ENCODE results near the gene DNM2.
"Not testable (repeated sequence)": the region's sequence is repeated elsewhere in the genome, so short reads cannot be mapped to it uniquely, and the experiment has no call there.

The DNM2 gene

GRCh38 chr19:10872546-10873107 is 154.7 kb downstream of the DNM2 start:
- DNase-seq = peak; percentile 50

DNA sequence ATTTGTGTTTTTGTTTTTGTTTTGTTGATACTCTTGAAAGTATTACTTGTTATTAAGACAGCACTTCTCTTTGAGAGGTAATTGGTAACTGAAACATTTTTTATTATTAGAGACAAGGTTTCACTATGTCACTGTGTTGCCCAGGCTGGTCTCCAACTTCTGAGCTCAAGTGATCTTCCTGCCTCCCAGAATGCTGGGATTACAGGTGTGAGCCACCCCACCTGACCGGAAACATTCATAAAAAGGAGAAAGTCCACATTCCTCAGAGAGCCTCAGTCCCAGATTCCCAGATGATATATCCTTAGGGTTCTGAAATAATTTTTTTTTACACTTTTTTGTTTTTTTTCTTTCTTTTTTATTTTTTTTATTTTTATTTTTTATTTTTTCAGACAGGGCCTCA is 156.1 kb downstream of the DNM2 start:
- DNase-seq = no peak

DNA sequence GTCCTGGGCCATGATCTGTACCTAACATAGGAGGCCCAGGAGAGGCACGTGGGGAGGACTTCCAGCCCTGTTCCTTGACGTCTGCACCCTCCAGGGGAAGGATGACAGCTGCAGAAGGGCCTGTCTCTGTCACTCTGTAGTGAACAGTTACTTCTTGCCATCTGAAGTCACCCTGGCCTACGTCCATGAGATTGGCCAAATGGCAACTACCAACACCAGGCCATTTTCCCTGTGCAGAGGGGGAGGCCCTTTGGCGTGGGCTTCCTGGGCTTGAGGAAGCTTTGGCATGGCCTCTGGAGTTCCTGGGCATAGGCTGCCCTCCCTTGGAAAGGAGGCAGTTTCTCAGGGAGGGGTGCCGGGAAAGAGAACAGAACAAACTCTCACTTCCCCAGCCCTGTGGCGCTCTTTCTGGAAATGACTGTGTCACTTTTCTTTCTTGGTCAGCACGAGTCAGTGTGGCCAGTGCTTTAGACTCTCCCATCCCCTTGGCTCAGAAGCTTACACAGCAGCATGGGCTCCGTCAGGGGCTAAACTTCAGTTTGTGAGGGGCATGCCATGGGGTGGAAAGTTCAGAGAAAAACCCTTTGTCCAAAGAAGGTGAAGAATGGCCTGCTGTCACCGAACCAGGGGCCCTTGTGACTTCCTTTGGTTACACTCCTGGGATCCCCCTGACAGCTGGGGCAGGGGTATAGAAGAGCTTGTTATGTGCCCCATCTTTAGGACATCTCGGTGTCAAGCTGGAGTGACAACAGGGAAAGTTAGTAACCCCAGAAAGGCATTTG is 158.8 kb downstream of the DNM2 start:
- no peak for DNase-seq

DNA sequence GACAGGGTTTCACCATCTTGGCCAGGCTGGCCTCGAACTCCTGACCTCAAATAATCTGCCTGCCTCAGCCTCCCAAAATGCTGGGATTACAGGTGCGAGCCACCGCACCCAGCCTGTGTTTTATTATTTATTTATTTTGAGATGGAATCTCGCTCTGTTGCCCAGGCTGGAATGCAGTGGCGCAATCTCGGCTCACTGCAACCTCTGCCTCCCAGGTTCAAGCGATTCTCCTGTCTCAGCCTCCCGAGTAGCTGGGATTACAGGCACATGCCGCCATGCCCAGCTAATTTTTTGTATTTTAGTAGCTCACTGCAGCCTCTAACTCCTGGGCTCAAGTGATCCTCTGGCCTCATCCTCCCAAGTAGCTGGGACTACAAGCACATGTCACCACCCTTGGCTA is 159.7 kb downstream of the DNM2 start:
- not testable (repeated sequence) for DNase-seq

DNA sequence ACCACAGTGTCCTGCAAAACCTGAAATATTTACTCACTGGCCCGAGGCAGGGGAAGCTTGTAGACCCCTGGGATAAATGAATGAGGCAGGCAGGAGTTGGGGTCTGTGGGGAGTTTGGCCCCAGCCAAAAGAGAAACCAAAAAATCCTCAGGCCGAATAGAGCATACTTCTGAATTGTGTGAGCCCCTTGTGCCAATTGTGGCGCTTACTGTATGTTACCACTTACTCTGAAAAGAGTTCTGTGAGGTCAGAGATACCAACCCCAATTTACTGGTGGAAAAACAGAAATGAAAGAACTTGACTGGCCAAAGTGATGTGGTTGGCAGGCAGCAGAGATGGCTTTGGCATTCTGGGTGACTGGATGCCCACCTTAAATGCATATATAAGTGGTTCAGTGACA is 160.4 kb downstream of the DNM2 start:
- no peak for DNase-seq

Data from stimulated activated CD4-positive, alpha-beta T cell treated with anti-CD3 and anti-CD28 coated beads, Interleukin-4, amount 100 ng/mL, for 1 hour (primary cell).